Muscle layer of colon (tissue), 2 donors: ENCODE results near the gene FAM118A.
"Not testable (repeated sequence)": the region's sequence is repeated elsewhere in the genome, so short reads cannot be mapped to it uniquely, and the experiment has no call there.

ENCODE experiments used
- H3K27ac ChIP-seq: one replicate; pipeline ENCODE4 v1.7.0; 2013; ENCODE audit warnings: low read depth, mild to moderate bottlenecking, low read length, moderate library complexity
- H3K27me3 ChIP-seq, 2 donors: one replicate each; pipeline ENCODE4 v1.7.0; 2013; ENCODE audit warnings: low read length in 2 of 2, mild to moderate bottlenecking in 2 of 2; ENCODE audit not compliant: insufficient read depth in 2 of 2, control insufficient read depth in 1 of 2
- H3K36me3 ChIP-seq: one replicate; pipeline ENCODE4 v1.7.0; 2013; ENCODE audit warnings: mild to moderate bottlenecking, low read length; ENCODE audit not compliant: insufficient read depth
- H3K4me1 ChIP-seq: one replicate; pipeline ENCODE4 v1.7.0; 2013; ENCODE audit warnings: mild to moderate bottlenecking, low read length; ENCODE audit not compliant: insufficient read depth
- H3K4me3 ChIP-seq, 2 donors: one replicate each; pipeline ENCODE4 v1.7.0; 2013; ENCODE audit warnings: low read length in 2 of 2, low read depth in 1 of 2, mild to moderate bottlenecking in 1 of 2, moderate library complexity in 1 of 2
- H3K9ac ChIP-seq: one replicate; pipeline ENCODE4 v1.7.0; 2013; ENCODE audit warnings: low read length
- H3K9me3 ChIP-seq: one replicate; pipeline ENCODE4 v1.7.0; 2013; ENCODE audit warnings: mild to moderate bottlenecking, low read length
- donor health status: abdominal sarcoma.
- donor health status: Adenocarcinoma of cecum.

Gene FAM118A

DNA sequence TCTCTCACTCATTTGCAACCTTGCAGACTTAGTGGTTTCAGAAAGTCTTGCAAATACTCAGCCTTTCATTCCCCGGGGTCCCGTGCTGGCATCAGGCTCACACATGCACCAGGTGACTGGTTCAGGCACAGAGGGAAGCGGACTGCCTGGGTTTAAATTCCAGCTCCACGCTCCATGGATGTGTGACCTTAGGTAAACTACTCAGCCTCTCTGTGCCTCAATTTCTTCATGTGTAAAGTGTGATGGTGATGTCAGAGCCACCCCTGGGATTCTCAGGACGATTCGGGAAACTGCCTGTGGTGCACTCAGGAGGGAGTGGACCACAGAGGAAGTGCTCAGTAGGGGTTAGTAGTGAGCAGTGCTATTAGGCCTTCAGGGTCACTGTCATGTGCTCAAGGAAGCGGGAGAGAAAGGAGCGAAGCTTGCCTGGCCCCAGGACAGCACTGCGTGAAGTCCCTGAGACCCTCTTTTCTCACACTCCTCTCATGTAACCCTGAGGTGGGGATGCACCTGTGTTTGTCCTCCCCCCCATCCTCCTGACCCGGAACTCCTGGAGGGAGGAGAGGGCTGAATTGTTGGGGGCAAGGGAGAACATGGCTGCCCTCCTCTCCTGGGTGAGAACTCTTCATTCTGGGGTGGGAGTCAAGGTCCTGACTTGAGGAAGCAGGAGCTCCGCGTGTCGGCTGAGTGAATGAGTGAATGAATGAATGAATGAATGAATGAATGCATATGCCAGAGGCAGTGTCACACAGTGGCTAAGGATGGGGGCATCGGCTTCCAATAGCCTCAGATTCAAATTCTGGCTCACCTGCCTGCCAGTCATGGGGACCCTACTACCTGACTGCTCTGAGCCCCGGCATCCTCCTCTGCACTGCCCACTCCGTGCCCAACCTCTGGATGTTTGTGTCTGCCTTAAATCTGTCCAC is 39.4 kb upstream of the FAM118A start:
- Histone ChIP-seq H3K36me3 (no peaks in the 10 kb centered on the region), H3K4me1 (peaks cover 13% of the 10 kb centered on the region), H3K27me3 (no peaks in the 10 kb centered on the region), H3K4me3 (no peak overlapping the region), H3K27ac (peak overlapping the region; percentile 9), H3K9ac (no peak overlapping the region), H3K9me3 (no peaks in the 10 kb centered on the region)

DNA sequence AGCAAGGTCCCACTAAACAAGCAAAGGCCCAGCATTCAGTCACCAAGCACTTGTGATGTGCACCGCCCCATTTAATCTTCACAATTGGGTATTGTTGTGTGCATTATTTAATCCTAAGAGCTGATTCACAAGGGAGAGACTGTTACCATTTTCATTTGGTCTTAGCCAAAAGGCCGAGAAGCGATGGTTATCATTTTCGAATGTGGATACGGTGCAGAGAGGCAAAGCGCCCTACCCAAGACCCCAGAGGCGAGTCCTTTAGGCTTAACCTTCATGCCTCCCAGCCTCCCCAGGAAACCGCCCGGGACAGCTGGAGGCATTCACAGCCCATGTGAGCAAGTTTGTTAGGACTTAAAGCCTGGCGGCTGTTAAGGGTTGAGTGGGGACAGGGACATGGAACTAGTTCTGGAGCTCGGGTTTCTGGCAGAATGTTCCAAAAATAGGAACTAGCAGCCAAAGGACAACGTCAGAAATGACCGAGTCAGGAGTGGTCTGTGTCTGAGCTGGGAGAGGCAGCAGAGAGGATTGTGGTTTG is 38.0 kb upstream of the FAM118A start:
- Histone ChIP-seq H3K36me3 (no peaks in the 10 kb centered on the region), H3K9ac (no peak overlapping the region), H3K4me1 (peaks cover 13% of the 10 kb centered on the region), H3K4me3 (no peak overlapping the region), H3K27me3 (no peaks in the 10 kb centered on the region), H3K27ac (peak overlapping the region; percentile 7), H3K9me3 (no peaks in the 10 kb centered on the region)

DNA sequence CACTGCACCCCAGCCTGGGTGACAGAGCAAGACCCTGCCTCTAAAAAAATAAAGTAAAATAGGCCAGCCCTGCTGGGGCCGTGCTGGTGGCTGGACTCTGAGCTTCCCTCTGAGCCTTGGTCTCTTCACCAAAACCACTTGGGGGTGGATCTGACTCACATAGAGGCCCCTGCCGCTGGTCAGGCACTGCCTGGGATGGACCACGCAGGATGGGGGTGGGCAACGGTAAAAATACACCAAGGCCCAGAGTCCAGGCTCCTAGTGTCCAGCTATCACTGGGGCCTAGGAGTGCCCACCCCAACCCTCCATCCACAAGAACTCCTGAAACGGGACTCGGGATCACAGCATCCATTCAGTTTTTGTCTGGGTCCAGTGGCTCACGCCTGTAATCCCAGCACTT is 37.2 kb upstream of the FAM118A start:
- Histone ChIP-seq H3K9ac (no peak overlapping the region), H3K4me1 (peaks cover 13% of the 10 kb centered on the region), H3K4me3 (no peak overlapping the region), H3K27me3 (no peaks in the 10 kb centered on the region), H3K27ac (peak overlapping the region; percentile 7), H3K9me3 (no peaks in the 10 kb centered on the region), H3K36me3 (no peaks in the 10 kb centered on the region)

DNA sequence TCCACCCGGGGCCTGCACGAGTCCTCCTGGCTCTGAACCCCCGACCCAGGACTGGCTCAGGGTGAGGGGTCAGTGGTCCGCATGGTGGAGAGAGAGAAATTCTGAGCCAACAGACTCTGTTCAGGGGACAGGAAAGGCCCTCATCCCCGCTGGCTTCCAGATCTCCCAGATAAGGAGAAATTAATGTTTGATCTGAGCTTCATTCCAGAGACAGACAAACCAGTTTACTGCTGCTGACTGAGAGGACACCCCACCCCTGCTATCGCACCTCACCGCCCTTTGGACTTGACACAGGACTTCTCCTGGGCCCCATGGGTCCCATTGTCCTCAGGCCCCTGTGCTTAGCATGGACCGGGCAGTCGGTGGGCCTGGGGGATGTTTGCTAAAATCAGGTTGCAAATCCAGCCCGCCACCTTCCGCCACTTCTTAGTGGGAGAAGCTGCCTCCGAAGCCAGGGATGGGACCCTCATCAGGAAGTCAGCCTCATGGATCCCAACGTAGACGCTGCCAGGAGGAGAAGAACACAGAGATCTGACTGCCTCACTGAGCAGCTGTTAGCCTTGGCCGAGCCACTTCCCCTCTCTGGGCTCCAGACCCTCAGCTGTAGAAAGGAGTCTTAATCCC is 36.2 kb upstream of the FAM118A start:
- Histone ChIP-seq H3K4me1 (peaks cover 13% of the 10 kb centered on the region), H3K9ac (no peak overlapping the region), H3K4me3 (no peak overlapping the region), H3K27ac (no peak overlapping the region), H3K36me3 (no peaks in the 10 kb centered on the region), H3K27me3 (no peaks in the 10 kb centered on the region), H3K9me3 (no peaks in the 10 kb centered on the region)

DNA sequence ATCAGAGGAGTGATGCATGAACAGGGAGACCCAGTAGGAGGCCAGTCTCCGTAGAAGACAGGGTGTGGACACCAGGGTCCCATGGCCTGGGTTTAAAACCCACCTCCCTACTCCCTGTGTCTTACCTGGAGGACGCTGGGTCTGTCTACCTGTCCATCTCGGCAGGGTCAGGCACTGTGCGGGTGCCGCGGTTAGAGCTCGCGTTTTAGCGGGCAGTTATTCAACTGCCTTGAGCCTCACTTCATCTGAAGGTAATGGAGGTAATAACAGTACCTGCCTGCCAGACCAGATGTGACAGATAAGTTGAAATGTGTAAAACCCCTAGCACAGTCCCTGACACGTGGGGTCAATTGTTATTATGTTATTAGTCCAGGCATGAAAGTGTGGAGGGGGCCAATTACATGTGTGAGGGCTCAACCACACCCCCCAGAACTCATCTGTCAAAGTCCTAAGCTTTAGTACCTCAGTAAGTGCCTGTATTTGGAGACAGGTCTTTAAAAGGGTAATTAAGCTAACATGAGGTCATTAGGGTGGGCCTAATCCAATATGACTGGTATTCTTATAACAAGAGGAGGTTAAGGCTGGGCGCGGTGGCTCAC is 33.1 kb upstream of the FAM118A start:
- no peaks in the 10 kb centered on the region for H3K9me3 ChIP-seq
- peaks cover 13% of the 10 kb centered on the region for H3K4me1 ChIP-seq
- H3K4me3 ChIP-seq: no peak overlapping the region
- H3K9ac ChIP-seq: no peak overlapping the region
- H3K27ac ChIP-seq: no peak overlapping the region
- no peaks in the 10 kb centered on the region for H3K27me3 ChIP-seq
- no peaks in the 10 kb centered on the region for H3K36me3 ChIP-seq

DNA sequence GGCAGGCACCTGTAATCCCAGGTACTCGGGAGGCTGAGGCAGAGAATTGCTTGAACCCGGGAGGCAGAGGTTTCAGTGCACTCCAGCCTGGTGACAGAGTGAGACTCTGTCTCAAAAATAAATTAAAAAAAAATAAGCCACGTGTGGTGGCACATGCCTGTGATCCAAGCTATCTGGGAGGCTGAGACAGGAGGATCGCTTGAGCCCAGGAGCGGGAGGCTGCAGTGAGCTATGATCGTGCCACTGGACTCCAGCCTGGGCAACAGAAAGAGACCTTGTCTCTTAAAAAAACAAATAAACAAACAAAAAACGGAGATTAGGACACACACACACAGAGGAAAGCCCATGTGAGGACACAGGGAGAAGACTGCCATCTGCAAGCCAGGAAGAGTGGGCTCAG is 32.0 kb upstream of the FAM118A start:
- not testable (repeated sequence) for H3K9ac ChIP-seq, H3K27me3 ChIP-seq, H3K9me3 ChIP-seq, H3K4me3 ChIP-seq, H3K4me1 ChIP-seq, H3K36me3 ChIP-seq, H3K27ac ChIP-seq

DNA sequence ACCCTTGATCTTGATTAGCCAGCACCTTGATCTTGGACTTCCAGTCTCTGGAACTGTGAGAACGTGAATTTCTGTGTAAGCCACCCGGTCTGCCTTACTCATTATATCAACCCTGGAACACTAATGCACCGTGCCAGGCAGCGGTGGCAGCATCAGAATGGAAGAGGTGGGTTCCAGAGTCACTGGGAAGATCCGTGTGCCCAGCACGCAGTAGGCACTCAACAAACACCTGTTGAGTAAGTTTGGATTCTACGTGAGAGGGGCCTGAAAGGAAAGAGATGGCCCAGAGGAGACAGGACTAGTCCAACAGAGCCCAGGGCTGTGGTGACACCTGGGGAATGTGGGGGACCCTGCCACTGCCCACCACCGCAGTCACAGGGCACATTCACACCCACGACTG is 31.6 kb upstream of the FAM118A start:
- no peak overlapping the region for H3K9ac ChIP-seq
- no peak overlapping the region for H3K4me3 ChIP-seq
- no peaks in the 10 kb centered on the region for H3K36me3 ChIP-seq
- H3K27me3 ChIP-seq: no peaks in the 10 kb centered on the region
- H3K4me1 ChIP-seq: peaks cover 6% of the 10 kb centered on the region
- no peaks in the 10 kb centered on the region for H3K9me3 ChIP-seq
- no peak overlapping the region for H3K27ac ChIP-seq

DNA sequence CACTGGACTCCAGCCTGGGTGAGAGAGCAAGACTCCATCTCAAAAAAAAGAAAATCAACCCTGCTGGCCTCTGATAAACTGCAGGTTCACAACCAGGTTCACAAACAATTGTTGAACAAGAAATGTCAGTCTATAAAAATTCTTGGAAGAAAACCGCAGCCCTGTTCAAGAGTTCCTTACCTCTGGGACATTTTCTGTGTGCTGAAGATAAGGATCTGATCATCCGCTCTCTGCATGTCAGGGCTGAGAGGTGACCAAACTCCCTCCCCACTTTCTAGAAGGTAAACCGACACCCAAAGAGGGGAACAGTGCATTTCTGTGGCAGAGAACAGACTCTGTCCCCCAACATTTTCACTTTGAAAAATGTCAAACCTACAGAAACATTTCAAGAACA is 29.1 kb upstream of the FAM118A start:
- peaks cover 6 to 14% of the 10 kb centered on the region in 2 donors for H3K27me3 ChIP-seq
- no peak overlapping the region for H3K27ac ChIP-seq
- no peaks in the 10 kb centered on the region for H3K36me3 ChIP-seq
- H3K4me1 ChIP-seq: peaks cover 11% of the 10 kb centered on the region
- no peak overlapping the region for H3K4me3 ChIP-seq
- no peak overlapping the region for H3K9ac ChIP-seq
- H3K9me3 ChIP-seq: no peaks in the 10 kb centered on the region

DNA sequence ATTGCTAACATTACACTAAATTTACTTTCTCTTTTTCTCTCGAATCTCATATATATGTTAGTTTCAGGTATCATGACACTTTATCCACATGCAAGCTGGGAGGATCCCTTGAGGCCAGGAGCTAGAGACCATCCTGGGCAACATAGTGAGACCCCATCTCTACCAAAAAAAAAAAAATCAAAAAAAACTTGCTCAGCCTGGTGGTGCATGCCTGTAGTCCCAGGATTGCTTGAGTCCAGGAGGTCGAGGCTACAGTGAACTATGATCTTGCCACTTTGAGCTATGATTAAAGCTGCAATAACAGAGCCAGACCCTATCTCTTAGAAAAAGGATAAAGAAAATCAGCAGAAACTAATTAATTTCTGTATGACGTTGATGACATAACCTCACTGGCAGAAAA is 28.7 kb upstream of the FAM118A start:
- H3K27me3 ChIP-seq: peaks cover 6 to 14% of the 10 kb centered on the region in 2 donors
- no peaks in the 10 kb centered on the region for H3K9me3 ChIP-seq
- no peak overlapping the region for H3K4me3 ChIP-seq
- H3K36me3 ChIP-seq: no peaks in the 10 kb centered on the region
- no peak overlapping the region for H3K9ac ChIP-seq
- peaks cover 11% of the 10 kb centered on the region for H3K4me1 ChIP-seq
- H3K27ac ChIP-seq: no peak overlapping the region

DNA sequence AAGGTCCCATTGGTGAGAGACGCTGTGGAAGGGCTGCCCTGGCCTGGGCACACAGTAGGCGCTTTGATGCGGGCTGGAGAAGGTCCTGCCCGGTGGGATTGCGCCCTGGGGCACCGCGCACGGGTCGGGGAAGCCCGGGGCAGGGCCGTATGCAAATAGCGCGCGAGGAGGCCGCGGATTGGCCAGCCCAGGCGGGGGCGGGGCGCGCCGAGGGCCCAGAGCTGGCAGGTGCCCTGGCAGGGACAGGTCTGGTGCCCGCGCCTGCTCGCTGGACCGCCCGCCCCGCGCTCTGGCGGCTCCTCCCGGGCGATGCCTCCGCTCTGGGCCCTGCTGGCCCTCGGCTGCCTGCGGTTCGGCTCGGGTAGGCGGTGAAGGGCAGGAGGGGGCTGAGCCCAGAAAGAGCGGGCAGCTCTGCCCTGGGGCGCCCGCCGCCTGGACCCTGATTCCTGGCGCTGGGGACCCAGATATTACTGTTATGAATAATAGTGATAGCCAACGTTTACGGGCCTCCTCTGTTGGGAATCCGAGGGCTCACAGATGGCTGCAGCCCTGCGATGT is 24.9 kb upstream of the FAM118A start, which contains the start of gene UPK3A:
TSS of gene UPK3A (plus strand) at position 245 of the 558 bp plus-strand sequence. CDS start at position 310, 65 bp downstream.
- H3K36me3 ChIP-seq: no peaks in the 10 kb centered on the region
- H3K27me3 ChIP-seq: peaks cover 6 to 14% of the 10 kb centered on the region in 2 donors
- H3K27ac ChIP-seq: no peak within 1 kb of the TSS
- H3K9ac ChIP-seq: no peak within 1 kb of the TSS
- peaks cover 11% of the 10 kb centered on the region for H3K4me1 ChIP-seq
- peak within 1 kb of the TSS; percentile 27 to 32 for H3K4me3 ChIP-seq
- no peaks in the 10 kb centered on the region for H3K9me3 ChIP-seq
